Body of pancreas (tissue), 4 donors: Measurements from ENCODE around the gene SMIM5.

Experiments used
- POLR2A ChIP-seq, 3 donors: fragments of 450-650 bp; IDR thresholded peaks; one replicate each; pipeline ENCODE4 v1.6.1; 2016; ENCODE audit warnings: antibody characterized with exemption in 3 of 3, mild to moderate bottlenecking in 2 of 3
- TF ChIP-seq, protein P1 (sequence below), 7 experiments: fragments of 450-650 bp in 4 of 7; fragments of 200-600 bp in 3 of 7; sonication (generic) in 3 of 7; IDR thresholded peaks; one replicate each; pipeline ENCODE4 v1.5.1; 2016 to 2019; ENCODE audit warnings: antibody characterized with exemption in 7 of 7

GRCh38 chr17:75614006-75614405, 19.2 kb upstream of the SMIM5 start:
- TF ChIP-seq, protein P1, sequence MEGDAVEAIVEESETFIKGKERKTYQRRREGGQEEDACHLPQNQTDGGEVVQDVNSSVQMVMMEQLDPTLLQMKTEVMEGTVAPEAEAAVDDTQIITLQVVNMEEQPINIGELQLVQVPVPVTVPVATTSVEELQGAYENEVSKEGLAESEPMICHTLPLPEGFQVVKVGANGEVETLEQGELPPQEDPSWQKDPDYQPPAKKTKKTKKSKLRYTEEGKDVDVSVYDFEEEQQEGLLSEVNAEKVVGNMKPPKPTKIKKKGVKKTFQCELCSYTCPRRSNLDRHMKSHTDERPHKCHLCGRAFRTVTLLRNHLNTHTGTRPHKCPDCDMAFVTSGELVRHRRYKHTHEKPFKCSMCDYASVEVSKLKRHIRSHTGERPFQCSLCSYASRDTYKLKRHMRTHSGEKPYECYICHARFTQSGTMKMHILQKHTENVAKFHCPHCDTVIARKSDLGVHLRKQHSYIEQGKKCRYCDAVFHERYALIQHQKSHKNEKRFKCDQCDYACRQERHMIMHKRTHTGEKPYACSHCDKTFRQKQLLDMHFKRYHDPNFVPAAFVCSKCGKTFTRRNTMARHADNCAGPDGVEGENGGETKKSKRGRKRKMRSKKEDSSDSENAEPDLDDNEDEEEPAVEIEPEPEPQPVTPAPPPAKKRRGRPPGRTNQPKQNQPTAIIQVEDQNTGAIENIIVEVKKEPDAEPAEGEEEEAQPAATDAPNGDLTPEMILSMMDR (IDR thresholded peaks at IDR 0.05), result no peak
- no peak for TF ChIP-seq POLR2A (IDR thresholded peaks at IDR 0.05)
